Fibroblast of pulmonary artery (primary cell): ENCODE measurements around the gene MYH14.
A peak's percentile ranks its signal among the peaks of the same experiment; 100 is the strongest.

Source experiments
- DNase-seq: peaks from one replicate; pipeline ENCODE4 v3.0.0-alpha.2; 2010; ENCODE audit warnings: low read depth
- H3K4me3 ChIP-seq: replicated peaks from 2 replicates; pipeline ENCODE4 v1.5.1; 2011; ENCODE audit warnings: low read depth, mild to moderate bottlenecking, control low read depth, low read length, moderate library complexity
- CTCF ChIP-seq: IDR thresholded peaks from 2 replicates; pipeline ENCODE4 v1.5.1; 2011; ENCODE audit warnings: mild to moderate bottlenecking, control low read depth, low read length, inconsistent platforms; ENCODE audit errors: missing control alignments

Gene MYH14

GRCh38 chr19:50300051-50300450, 96.6 kb downstream of the MYH14 start:
- no peak for DNase-seq
- no peak for TF ChIP-seq CTCF
- H3K4me3 ChIP-seq, result no peak overlapping the region

- DNase-seq, result peak; percentile 80
- TF ChIP-seq CTCF, result no peak
- no peak overlapping the region for H3K4me3 ChIP-seq
Measured at GRCh38 chr19:50300814-50301606, 97.6 kb downstream of the MYH14 start.

GRCh38 chr19:50301607-50301971, 98.2 kb downstream of the MYH14 start:
- TF ChIP-seq CTCF, result no peak
- H3K4me3 ChIP-seq, result no peak overlapping the region
- no peak for DNase-seq

GRCh38 chr19:50303558-50303957, 100.1 kb downstream of the MYH14 start:
- no peak for TF ChIP-seq CTCF
- H3K4me3 ChIP-seq, result no peak overlapping the region
- no peak for DNase-seq

- H3K4me3 ChIP-seq, result no peak overlapping the region
- TF ChIP-seq CTCF, result no peak
- no peak for DNase-seq
Measured at GRCh38 chr19:50308991-50309390, 105.6 kb downstream of the MYH14 start.

- H3K4me3 ChIP-seq, result no peak overlapping the region
- TF ChIP-seq CTCF, result no peak
- no peak for DNase-seq
Measured at GRCh38 chr19:50309396-50310125, 106.1 kb downstream of the MYH14 start.
